HL-60 (cell line): Measurements from ENCODE around the gene CAMKK1.

ENCODE experiments used
- CTCF ChIP-seq: IDR thresholded peaks from one replicate; pipeline ENCODE4 v1.5.1; 2011; ENCODE audit warnings: low read length, control low read depth, inconsistent platforms; ENCODE audit not compliant: insufficient read depth
- GABPA ChIP-seq: IDR thresholded peaks from 2 replicates; pipeline ENCODE4 v1.6.1; 2012; ENCODE audit warnings: low read depth
- POLR2AphosphoS5 ChIP-seq: IDR thresholded peaks from 2 replicates; pipeline ENCODE4 v1.6.1; 2012; ENCODE audit warnings: low read depth
- REST ChIP-seq: IDR thresholded peaks from 2 replicates; pipeline ENCODE4 v1.6.1; 2012; ENCODE audit warnings: low read depth; ENCODE audit not compliant: insufficient replicate concordance
- SPI1 ChIP-seq: IDR thresholded peaks from 2 replicates; pipeline ENCODE4 v1.6.1; 2012; ENCODE audit warnings: low read depth, mild to moderate bottlenecking, borderline replicate concordance

GRCh38 chr17:3929181-3929580 lies 36.3 kb upstream of the CAMKK1 start:
- no peak for TF ChIP-seq CTCF
- TF ChIP-seq REST, result no peak
- no peak for TF ChIP-seq GABPA
- no peak for TF ChIP-seq POLR2AphosphoS5
- no peak for TF ChIP-seq SPI1
